GM19452 (cell line): ENCODE data around the gene OPCML.

Source experiments
- ATAC-seq: cut with Tn5 transposase; IDR thresholded peaks from one replicate; pipeline ENCODE4 v1.9.1; 2021; ENCODE audit not compliant: unreplicated experiment

The OPCML gene

DNA sequence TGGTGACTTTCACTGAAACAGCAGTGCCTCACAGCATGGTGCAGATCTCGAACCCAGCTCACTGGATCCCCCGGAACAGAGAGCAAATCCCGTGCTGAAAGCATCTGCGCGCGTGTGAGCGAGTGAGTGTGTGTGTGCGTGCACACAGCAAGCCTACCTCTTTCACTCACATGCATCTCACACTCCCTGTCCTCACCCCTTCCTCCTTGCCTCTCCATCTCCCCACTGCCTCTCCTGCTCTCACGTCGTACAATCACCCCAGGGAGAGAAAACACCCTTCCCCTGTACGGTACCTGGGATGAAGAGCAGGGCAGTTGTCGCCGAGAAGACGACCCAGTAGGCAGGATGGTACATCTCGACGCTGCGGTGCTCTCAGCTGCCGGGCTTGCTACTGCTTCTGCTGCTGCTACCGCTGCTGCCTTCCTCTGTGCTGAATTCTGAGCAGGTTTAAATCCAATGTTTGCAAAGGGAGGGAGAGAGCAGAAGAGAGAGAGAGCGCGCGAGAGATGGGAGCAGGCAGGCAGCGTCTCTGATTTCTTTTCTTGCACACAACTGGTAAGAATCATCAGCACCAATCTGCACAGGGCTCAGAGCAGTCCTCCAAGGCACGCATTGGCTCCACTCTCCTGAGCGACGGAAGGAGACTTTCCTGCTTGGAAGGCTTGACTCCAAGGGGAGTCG is at the start of gene OPCML:
Gene OPCML, minus strand, starts transcription at position 531 of the 681 bp plus-strand sequence.
- ATAC-seq: no peak

- no peak for ATAC-seq
These were observed 48.8 kb upstream of the OPCML start for GRCh38 chr11:133581091-133581490.

DNA sequence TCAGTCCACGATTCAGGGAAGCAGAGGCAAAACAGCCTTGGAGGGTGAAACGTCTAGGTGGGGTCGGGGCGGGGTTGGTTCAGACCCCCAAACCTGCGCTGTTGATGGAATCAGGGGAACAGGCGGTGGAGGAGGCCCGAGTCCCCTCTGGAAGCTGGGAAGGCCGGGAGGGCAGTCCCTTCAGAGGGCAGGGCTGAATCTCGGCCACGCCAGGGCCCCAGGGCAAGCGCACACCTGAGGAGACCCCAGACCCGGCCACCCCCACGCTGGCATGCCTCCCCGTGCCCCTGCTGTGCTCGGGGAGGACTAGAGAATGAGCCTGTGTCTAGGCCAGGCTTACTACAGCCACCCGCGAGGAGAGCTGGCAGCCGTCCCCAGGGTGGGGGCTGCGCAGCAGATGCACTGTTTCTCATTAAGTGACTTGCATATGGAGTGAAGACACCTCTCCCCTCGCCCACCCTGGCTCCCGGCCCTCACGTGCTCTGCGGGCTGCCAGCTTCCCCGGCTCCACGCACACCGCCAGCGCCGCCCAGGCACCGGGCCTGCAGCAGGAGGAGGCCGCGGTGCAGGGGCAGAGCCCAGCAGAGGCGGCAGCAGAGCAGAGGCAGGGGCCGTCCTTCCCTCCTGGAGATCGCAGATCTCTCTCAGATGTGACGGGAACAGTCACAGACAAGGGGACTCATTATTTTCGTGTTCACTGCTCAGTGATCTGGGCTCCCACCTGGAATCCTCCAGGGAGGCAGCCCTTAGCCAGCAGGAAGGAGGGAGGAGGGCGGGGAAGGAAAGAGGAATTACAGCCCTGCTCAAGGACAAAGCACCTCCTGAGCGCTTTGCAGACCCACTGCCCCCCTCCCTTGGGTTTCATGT is 47.1 kb upstream of the OPCML start:
- no peak for ATAC-seq

DNA sequence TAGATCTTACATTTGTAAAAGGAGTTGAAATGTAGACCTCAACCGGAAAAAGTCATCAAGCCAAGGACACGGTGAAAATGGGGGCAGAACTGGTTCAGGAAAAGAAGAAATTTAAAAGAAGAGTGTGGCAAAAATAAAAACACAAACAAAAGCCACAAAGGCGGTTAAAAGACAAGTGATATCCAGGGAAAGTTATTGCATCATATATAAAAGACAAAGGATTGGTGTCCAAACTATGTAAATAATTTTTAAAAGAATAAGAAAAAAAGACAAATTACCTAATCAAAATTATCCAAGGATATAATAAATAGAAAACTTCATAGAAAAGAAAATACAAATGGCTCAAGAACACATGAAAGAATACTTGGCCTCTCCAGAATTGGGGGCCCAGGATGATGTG is 45.1 kb upstream of the OPCML start:
- no peak for ATAC-seq

GRCh38 chr11:133576351-133576750 is 44.0 kb upstream of the OPCML start:
- no peak for ATAC-seq

DNA sequence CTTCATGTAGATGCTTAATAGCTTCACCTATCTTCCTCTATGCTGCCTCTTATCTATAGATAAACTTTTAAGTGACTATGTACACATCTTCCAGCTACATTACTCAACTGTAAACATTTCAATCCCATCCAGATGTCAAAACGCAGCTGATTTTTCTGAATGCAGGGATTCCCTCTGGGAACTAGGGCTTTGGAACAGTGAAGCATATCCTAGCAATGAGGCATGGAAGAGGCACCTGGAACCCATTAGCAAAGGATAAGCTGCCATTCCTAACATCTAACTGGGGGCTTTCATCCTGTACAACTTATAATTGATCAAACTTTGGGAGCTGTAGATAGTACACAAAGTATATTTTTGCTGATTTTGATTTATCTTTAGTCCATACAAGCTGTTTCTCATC is 40.8 kb upstream of the OPCML start:
- ATAC-seq: no peak

DNA sequence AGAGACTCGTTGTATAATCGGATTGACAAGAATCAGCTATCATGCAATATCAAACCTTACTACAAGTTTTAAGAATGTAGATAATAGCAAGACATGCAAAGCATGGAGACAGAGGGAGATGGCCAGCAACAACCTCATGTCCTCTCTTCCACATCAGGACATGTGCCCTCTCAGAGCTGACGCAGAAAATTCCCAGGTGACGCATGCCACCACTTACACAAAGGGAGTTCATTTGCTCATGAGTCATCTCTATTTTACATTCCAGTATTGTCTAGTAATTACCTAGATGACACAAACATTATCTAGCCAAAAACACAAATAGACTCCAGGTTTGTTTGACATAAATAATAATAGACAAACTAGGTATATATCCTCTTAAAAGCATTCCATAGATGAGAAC is 38.1 kb upstream of the OPCML start:
- no peak for ATAC-seq

- no peak for ATAC-seq
These were observed 31.3 kb upstream of the OPCML start for GRCh38 chr11:133563505-133564025.

DNA sequence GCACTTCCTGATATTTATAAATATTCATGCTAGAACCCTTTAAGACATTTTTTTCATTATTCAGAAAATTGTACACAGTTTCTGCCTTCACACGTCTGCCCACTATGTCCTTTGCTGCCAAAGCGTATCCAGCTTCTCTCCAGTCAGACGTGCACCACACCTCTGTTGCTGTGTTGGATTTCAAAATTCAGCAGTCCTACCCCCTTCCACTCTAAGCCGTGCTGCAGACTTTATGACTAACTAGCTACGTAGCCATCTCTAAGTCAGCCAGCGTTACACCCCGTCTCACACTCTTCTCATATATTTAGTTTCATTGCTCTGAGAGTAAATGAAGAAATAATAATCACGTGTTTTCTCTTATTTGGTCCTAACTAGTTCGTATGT is 28.2 kb upstream of the OPCML start:
- ATAC-seq: no peak

GRCh38 chr11:133559833-133560471 is 27.7 kb upstream of the OPCML start:
- no peak for ATAC-seq

- ATAC-seq: no peak
These were observed 27.1 kb upstream of the OPCML start for GRCh38 chr11:133559382-133559781.

DNA sequence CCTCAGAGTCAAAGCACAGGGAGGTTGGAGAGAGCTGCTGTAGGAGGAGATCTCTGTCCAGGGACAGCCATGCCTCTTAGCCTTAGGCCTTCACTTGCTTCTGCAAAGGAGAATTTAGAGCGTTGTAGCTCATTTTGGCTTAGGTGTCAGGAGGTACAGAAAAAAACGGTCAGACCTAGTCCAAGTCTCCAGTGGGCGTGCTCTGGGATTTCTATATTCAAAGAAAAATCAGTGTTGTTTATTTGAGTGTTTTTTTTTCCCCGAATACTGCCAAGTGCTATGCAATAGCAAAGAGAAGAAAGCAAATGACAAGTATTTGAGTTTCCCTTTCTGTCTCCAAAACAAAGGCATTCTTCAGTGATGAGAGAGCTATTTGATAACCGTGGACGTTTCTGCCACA is 22.7 kb upstream of the OPCML start:
- ATAC-seq: no peak

- ATAC-seq: no peak
These were observed 21.8 kb upstream of the OPCML start for GRCh38 chr11:133553885-133554740.

DNA sequence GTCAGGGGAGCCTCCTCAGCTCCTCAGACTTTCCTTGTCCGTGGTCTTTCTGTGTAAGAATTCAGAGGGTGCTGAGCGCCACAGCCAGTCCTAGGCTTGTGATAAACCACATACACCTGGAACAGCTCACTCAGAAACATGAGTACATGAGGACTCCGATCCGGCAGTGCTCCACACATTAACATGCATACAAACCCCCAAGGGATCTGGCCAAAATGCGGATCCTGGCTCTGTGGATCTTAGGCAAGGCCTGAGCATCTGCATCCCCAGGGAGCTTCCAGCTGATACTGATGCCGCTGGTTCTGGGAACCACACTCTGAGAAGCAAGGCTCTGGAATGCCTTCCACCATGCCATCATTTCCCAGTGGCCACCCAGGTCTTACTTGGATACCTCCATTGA is 20.6 kb upstream of the OPCML start:
- no peak for ATAC-seq

GRCh38 chr11:133551064-133551463 is 18.8 kb upstream of the OPCML start:
- ATAC-seq: no peak

DNA sequence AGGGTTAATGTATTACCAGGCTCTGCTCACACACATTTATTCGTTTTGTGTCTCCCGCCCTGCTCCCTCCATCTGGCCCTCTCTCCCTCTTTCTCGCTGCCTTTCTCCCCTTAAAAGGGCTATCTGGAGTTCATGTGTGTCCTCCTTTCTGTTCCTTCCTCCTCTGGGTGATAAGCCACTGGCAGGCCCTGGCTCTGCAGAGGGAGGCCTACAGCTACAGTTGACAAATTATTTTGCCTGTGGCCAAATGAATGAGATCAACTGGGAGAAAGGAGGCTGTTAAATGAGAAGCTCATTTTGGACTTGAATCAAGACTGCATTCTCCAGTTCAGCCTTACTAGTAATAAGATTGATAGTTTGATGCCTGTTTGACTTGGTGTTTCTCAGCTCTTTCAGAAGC is 17.5 kb upstream of the OPCML start:
- no peak for ATAC-seq

DNA sequence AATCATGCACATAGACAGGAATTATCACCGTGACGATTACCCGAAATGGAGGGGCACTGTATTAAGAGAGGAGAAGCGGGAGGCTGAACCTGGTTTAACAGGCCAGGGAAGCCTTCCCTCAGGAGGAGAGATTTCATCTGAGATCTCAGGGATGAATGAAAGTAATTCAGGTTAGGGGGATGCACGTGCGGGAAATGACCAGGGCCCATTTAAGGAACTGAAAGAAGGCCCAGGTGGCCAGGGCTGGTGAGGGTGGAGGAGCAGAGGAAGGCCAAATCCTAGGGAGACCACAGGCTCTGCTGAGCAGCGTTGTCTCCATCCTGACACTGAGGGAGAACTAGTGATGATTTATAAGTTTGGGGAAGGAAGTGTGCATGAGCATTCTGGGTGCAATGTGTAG is 16.3 kb upstream of the OPCML start:
- no peak for ATAC-seq

DNA sequence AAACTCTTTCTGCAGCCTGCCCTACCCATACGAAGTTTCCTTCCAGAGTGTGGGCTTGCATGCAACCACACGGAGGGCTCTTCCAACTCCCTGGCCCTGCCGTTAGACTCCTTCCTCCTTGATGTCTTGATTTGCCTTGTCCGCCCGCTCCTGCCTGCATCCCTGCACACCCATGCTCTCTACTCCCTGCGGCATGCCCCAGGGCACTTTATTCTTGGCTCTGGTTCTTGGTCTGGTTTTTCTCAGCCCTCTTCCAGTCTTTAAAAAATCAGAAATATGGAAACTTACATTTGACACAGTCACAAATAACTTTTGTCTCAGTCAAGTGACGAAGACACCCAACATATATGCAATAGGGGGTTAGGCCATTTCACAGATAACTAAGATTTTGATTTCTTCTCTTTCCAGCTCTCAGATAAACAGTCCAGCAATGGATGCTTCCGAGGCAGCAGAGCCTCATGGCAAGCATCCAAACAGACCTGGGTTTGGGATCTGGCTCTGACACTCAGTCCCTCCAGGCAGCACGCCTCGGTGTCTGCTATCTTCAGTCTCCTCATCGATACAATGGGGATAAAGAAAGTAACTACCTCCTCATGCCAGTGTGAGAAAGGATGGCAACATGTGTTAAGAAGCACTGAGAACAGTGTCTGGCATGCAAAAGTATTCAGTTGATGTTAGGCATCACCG is 15.7 kb upstream of the OPCML start:
- ATAC-seq: no peak

DNA sequence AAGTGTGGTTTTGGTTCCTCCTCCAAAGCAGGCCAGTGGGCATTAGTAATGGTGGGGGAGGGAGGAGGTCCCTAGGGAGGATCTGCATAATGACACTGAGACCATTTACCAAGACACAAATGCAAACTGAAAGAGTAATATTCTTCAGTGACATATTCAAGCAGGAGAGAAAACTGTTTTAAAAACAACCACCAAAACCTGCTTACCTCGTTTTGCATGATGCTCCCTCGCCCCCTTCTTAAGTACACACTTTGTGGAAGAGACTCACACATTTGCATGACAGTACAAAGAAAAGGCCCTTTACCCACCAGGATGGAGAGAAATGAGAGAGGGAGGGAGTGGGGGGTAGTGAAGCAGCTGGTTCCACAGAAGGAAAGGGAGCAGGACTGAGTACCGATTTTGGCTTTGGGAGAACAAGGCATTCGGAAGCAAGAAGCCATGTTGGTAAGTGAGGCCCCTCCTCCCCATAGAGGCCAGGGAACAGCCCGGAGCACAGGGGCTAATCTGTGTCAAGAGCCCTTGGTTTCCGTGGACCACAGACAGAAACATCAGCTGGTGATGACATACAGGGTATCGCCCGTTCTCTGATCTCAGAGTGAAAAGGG is 13.0 kb upstream of the OPCML start:
- ATAC-seq: no peak

DNA sequence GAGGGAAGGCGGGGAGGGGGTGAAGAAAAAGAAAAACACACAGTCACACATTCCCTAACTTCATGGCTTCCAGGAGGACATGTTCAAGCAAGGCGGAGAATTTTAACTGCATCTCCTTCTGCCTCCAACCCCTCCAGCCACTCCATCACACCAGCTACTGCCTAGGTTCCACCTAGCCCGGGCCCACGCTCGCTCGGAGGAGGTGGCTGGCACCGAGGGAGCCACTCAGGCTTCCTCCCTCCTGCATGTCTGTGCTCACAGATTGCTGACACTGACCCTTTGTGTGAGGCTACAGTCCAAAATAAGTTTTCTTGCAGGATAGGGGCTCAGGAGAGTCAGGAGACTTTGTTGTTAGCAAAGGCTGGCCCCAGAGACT is 9.4 kb upstream of the OPCML start:
- ATAC-seq: no peak
